H1 (cell line): Measurements from ENCODE around the gene COPS7A. TPM values are rescaled to one million over a fixed set of nuclear protein-coding genes. Genes with fewer than 3 reads are reported as not detected.

ENCODE experiments used
- POLR2A ChIP-seq, 2 experiments: IDR thresholded peaks; 1 replicate in 1 of 2; 2 replicates in 1 of 2; pipeline ENCODE4 v1.6.1; 2011; ENCODE audit warnings: low read depth in 2 of 2, low read length in 2 of 2, mild to moderate bottlenecking in 2 of 2; ENCODE audit errors: control extremely low read depth in 1 of 2
- RAD21 ChIP-seq, 2 experiments: IDR thresholded peaks in 1 of 2; conservative IDR thresholded peaks in 1 of 2; 2 replicates each; pipeline ENCODE4 v1.6.1; 2011; ENCODE audit warnings: low read depth in 2 of 2, low read length in 2 of 2, improper control_type of control experiment in 1 of 2, inconsistent platforms in 1 of 2, mild to moderate bottlenecking in 1 of 2, moderate library complexity in 1 of 2
- polyA plus RNA-seq, 7 experiments: library from polyadenylated mRNA; depleted of rRNA in 3 of 7; stranded (reverse) in 5 of 7; unstranded in 2 of 7; fragments of >200 nt in 5 of 7; fragments of 200-250 nt in 2 of 7; gene quantifications; 1 replicate in 5 of 7; 2 replicates in 1 of 7; 4 replicates in 1 of 7; pipeline versions ENCODE4 v1.2.1 to v1.2.3, GENCODE V29; 2011 to 2013; ENCODE audit warnings: missing spikeins in 2 of 7, mixed read lengths in 2 of 7
- total RNA-seq: library from RNA; stranded (reverse); fragmentation: NEBNext Ultra II Directional; extraction: Animal tissue kit (Norgen Biotek cat#: 25700); gene quantifications from 2 replicates; pipeline ENCODE4 v1.2.1, GENCODE V29; 2021
- TF ChIP-seq, protein P1 (sequence below): IDR thresholded peaks from 2 replicates; pipeline ENCODE4 v1.6.1; 2012; ENCODE audit warnings: inconsistent platforms

Gene COPS7A
- total and polyA plus RNA-seq, 2 of the 8 experiments (the other 6 are each of a cell fraction or from before 2014, with no cell fraction given): 44.5 to 95.9 TPM

DNA sequence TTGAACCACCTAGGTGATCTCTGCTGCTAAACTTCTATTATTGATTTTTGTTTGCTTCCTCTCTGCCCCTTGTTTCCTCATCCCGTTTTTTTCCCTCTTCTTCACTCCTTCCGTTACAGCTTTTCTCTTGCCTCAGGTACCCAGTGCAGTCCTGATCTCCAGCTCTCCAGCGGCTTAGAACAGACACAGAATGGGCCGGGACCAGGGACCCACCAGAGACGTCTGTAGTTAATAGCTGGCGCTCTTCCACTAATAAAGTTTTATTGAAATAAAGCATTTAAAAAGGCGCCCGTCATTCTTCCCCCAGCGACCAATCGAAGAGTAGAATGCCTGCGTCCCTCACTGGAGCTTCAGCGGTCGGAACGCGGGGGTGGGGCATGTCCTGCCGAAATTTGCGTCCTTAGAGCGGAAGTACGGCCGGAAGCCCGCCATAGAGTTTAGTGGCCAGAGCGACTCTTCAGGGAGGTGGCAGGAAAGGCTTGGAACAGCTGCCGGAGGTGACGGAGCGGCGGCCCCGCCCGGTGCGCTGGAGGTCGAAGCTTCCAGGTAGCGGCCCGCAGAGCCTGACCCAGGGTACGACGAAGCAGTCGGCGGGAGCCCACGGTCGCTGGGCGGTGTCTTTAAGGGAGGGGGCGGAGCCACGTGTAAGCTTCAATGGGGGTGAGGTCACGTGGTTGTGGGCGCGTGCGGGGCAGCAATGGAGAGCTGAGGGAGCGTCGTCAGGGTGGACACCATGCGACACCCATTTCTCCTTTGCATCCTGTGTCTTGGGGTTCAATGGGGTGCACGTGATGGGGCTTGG, at the start of gene COPS7A (continued):
- TF ChIP-seq, protein P1, sequence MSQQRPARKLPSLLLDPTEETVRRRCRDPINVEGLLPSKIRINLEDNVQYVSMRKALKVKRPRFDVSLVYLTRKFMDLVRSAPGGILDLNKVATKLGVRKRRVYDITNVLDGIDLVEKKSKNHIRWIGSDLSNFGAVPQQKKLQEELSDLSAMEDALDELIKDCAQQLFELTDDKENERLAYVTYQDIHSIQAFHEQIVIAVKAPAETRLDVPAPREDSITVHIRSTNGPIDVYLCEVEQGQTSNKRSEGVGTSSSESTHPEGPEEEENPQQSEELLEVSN: peak; percentile 99
- TF ChIP-seq RAD21 (IDR thresholded peaks at IDR 0.05 in 1 of 2, conservative IDR thresholded peaks at IDR 0.05 in 1 of 2; ENCODE audit: low read depth in 2 of 2, low read length in 2 of 2) (0 out of 4 replicates have a peak, but pooled peaks of 1 of the 2 experiments have one; percentile 2), POLR2A (IDR thresholded peaks at IDR 0.05; ENCODE audit: control extremely low read depth in 1 of 2, low read depth in 2 of 2, low read length in 2 of 2) (peak in 1 of 2 experiments; percentile 54; a peak in 2 of 3 replicates)
